HepG2 (cell line): ENCODE data around the gene ARMH2. TPM values are rescaled to one million over a fixed set of nuclear protein-coding genes. Genes with fewer than 3 reads are reported as not detected.

Experiments used
- ATAC-seq: fragments of 200-7000 bp; cut with Tn5 transposase; 3 replicates; pipeline ENCODE4 v1.9.1; 2020; ENCODE audit warnings: mild to moderate bottlenecking, moderate library complexity
- BruUV-seq: library from RNA; stranded (reverse); fragments of 400-500 nt; replicated peaks from 2 replicates; lab custom pipeline; 2021; lab: Mats Ljungman, UMichigan
- CTCF ChIA-PET: fragments of 300-600 bp; formaldehyde crosslinking; extraction: SDS; loops from one replicate; lab custom pipeline; 2021; ENCODE audit warnings: low total read pairs, inconsistent platforms, low intra/inter-chr PET ratio; lab: Yijun Ruan, JAX
- POLR2A ChIA-PET: fragments of 350-600 bp; sonication (Branson Sonifier 250); formaldehyde crosslinking; loops from one replicate; lab custom pipeline; 2020; ENCODE audit warnings: antibody characterized with exemption, inconsistent platforms; lab: Yijun Ruan, JAX
- DNase-seq: peaks from one replicate; pipeline ENCODE4 v3.0.0-alpha.2; 2015; ENCODE audit warnings: low spot score
- FAIRE-seq: peaks from 3 replicates; lab custom pipeline; 2011; peaks lifted over from hg19 to GRCh38; lab: Jason Lieb, UNC
- H2AFZ ChIP-seq: one replicate; pipeline ENCODE4 v1.6.1; 2011; ENCODE audit warnings: low read length, inconsistent platforms
- H3K27ac ChIP-seq: fragments of 300-600 bp; 3 replicates; pipeline ENCODE4 v1.8.0; 2011; ENCODE audit warnings: mixed run types, mild to moderate bottlenecking, mixed read lengths, low read length, inconsistent platforms; ENCODE audit not compliant: insufficient read depth; ENCODE audit errors: extremely low read length
- H3K27me3 ChIP-seq, 2 experiments: fragments of 200-600 bp in 1 of 2; 2 replicates in 1 of 2; 3 replicates in 1 of 2; pipeline versions ENCODE4 v1.6.0 to v1.8.0; 2011; ENCODE audit warnings: low read length in 2 of 2, mild to moderate bottlenecking in 2 of 2, moderate library complexity in 2 of 2, inconsistent platforms in 1 of 2; ENCODE audit not compliant: insufficient read depth in 2 of 2, control insufficient read depth in 1 of 2
- H3K36me3 ChIP-seq, 2 experiments: fragments of 200-600 bp in 1 of 2; replicated peaks in 1 of 2; 2 replicates in 1 of 2; 3 replicates in 1 of 2; pipeline versions ENCODE4 v1.5.1 to v1.8.0; 2011; ENCODE audit warnings: low read length in 2 of 2, inconsistent platforms in 1 of 2; ENCODE audit not compliant: insufficient read depth in 2 of 2, control insufficient read depth in 1 of 2
- H3K4me1 ChIP-seq: 2 replicates; pipeline ENCODE4 v1.5.1; 2012; ENCODE audit warnings: low read length, inconsistent platforms; ENCODE audit not compliant: insufficient read depth
- H3K4me2 ChIP-seq: 2 replicates; pipeline ENCODE4 v1.6.0; 2011; ENCODE audit warnings: low read depth, low read length, inconsistent platforms
- H3K4me3 ChIP-seq, 3 experiments: fragments of 200-600 bp in 1 of 3; sonication (generic), shearing (Covaris generic) in 1 of 3; replicated peaks in 1 of 3; 2 replicates each; pipeline ENCODE4 v1.5.1; 2011 to 2016; ENCODE audit warnings: low read length in 3 of 3, inconsistent platforms in 2 of 3, low read depth in 2 of 3, mild to moderate bottlenecking in 2 of 3, control low read depth in 1 of 3, mixed read lengths in 1 of 3; ENCODE audit not compliant: insufficient read depth in 1 of 3
- H3K79me2 ChIP-seq: one replicate; pipeline ENCODE4 v1.6.1; 2011; ENCODE audit warnings: low read length, inconsistent platforms; ENCODE audit not compliant: insufficient read depth
- H3K9ac ChIP-seq: 2 replicates; pipeline ENCODE4 v1.6.0; 2011; ENCODE audit warnings: mild to moderate bottlenecking, low read depth, low read length, inconsistent platforms; ENCODE audit not compliant: insufficient read depth
- H3K9me3 ChIP-seq: 2 replicates; pipeline ENCODE4 v1.5.1; 2012; ENCODE audit warnings: mild to moderate bottlenecking, low read length
- H4K20me1 ChIP-seq: 2 replicates; pipeline ENCODE4 v1.6.0; 2011; ENCODE audit warnings: inconsistent platforms, mild to moderate bottlenecking, low read length, moderate library complexity; ENCODE audit not compliant: insufficient read depth
- ARID3A ChIP-seq: IDR thresholded peaks from 2 replicates; pipeline ENCODE4 v1.6.1; 2012; ENCODE audit warnings: low read depth, low read length, improper control_type of control experiment
- CTCF ChIP-seq: sonication (generic); formaldehyde crosslinking; IDR thresholded peaks from 2 replicates; pipeline ENCODE4 v1.5.0; 2020; ENCODE audit warnings: mild to moderate bottlenecking, missing genetic modification reagents, moderate library complexity
- KAT8 ChIP-seq: IDR thresholded peaks from 2 replicates; pipeline ENCODE4 v1.6.1; 2016; ENCODE audit warnings: missing genetic modification reagents, missing compliant biosample characterization
- KLF12 ChIP-seq: sonication (generic); formaldehyde crosslinking; IDR thresholded peaks from 2 replicates; pipeline ENCODE4 v1.4.0; 2020; ENCODE audit warnings: missing genetic modification reagents, borderline replicate concordance
- MIXL1 ChIP-seq: IDR thresholded peaks from 2 replicates; pipeline ENCODE4 v1.6.1; 2016
- PATZ1 ChIP-seq: sonication (generic); formaldehyde crosslinking; IDR thresholded peaks from 2 replicates; pipeline ENCODE4 v1.4.0; 2020; ENCODE audit warnings: missing genetic modification reagents
- PAX8 ChIP-seq: sonication (generic); formaldehyde crosslinking; IDR thresholded peaks from 2 replicates; pipeline ENCODE4 v1.8.0; 2022; ENCODE audit warnings: mild to moderate bottlenecking, missing genetic modification reagents, borderline replicate concordance
- PPARG ChIP-seq: conservative IDR thresholded peaks from 2 replicates; pipeline ENCODE4 v1.6.1; 2016; ENCODE audit warnings: missing biosample characterization, missing genetic modification reagents
- SIN3A ChIP-seq: IDR thresholded peaks from 2 replicates; pipeline ENCODE4 v1.6.1; 2011; ENCODE audit warnings: low read depth, mild to moderate bottlenecking, control low read depth, low read length, borderline replicate concordance
- SMC3 ChIP-seq: IDR thresholded peaks from 2 replicates; pipeline ENCODE4 v1.6.1; 2011; ENCODE audit warnings: low read length, improper control_type of control experiment
- STAG1 ChIP-seq: sonication (generic); formaldehyde crosslinking; IDR thresholded peaks from 2 replicates; pipeline ENCODE4 v1.4.0; 2020; ENCODE audit warnings: missing genetic modification reagents
- SUZ12 ChIP-seq: fragments of 150-350 bp; IDR thresholded peaks from 2 replicates; pipeline ENCODE4 v1.6.1; 2014; ENCODE audit warnings: low read depth, low read length
- TFDP2 ChIP-seq: sonication (generic); formaldehyde crosslinking; IDR thresholded peaks from 2 replicates; pipeline ENCODE4 v1.4.0; 2020; ENCODE audit warnings: missing genetic modification reagents
- ZNF121 ChIP-seq: sonication (generic); formaldehyde crosslinking; IDR thresholded peaks from 2 replicates; pipeline ENCODE4 v1.5.0; 2020; ENCODE audit warnings: mild to moderate bottlenecking, missing genetic modification reagents
- ZNF709 ChIP-seq: sonication (generic); formaldehyde crosslinking; IDR thresholded peaks from 2 replicates; pipeline ENCODE4 v1.5.0; 2020; ENCODE audit warnings: mild to moderate bottlenecking, missing genetic modification reagents
- ZNF883 ChIP-seq: sonication (generic); formaldehyde crosslinking; IDR thresholded peaks from 2 replicates; pipeline ENCODE4 v1.5.1; 2020; ENCODE audit warnings: mild to moderate bottlenecking, missing genetic modification reagents; ENCODE audit errors: not compliant biosample characterization
- WGBS: methylation state at CpG from one replicate; pipeline ENCODE4 v1.1.6; 2017; ENCODE audit warnings: low lambda C conversion rate; 5-methylcytosine and 5-hydroxymethylcytosine counted together
- in situ Hi-C: cut with HindIII; loops from 2 replicates; pipeline ENCODE4 v1.10.0; 2017; ENCODE audit warnings: low pct_unique_long_range_greater_than_20kb; ENCODE audit not compliant: extremely low pct_ligation_motif_present
- intact Hi-C: fragments of 100-400 bp; cut with micrococcal nuclease; formaldehyde crosslinking; loops from one replicate; pipeline ENCODE4 v1.10.0; 2022; ENCODE audit not compliant: unreplicated experiment
- polyA plus RNA-seq, 8 experiments: library from polyadenylated mRNA; depleted of rRNA in 3 of 8; stranded (reverse) in 7 of 8; unstranded in 1 of 8; fragments of >200 nt; fragmentation: Illumina TruSeq in 4 of 8; extraction: Trizol in 4 of 8; gene quantifications; 2 replicates each; pipeline versions ENCODE4 v1.2.1 to v1.2.3, GENCODE V29; 2011 to 2016; ENCODE audit warnings: low read depth in 4 of 8, missing spikeins in 1 of 8, mixed read lengths in 1 of 8; ENCODE audit not compliant: insufficient read depth in 1 of 8
- total RNA-seq, 5 experiments: library from RNA; depleted of rRNA; stranded (reverse); fragments of >200 nt; fragmentation: Illumina TruSeq; extraction: Trizol; gene quantifications; 2 replicates each; pipeline ENCODE4 v1.2.3, GENCODE V29; 2016; ENCODE audit warnings: low read depth in 1 of 5

Gene ARMH2
- total and polyA plus RNA-seq, 2 of the 13 experiments (the other 11 are each of a cell fraction or from before 2014, with no cell fraction given), result not detected

GRCh38 chr6:24766680-24767462 is 31.8 kb downstream of the ARMH2 start:
- FAIRE-seq (no peak), ATAC-seq (no peak), DNase-seq (no peak)
- no peak overlapping the region for H2AFZ ChIP-seq
- no TSS peak for BruUV-seq
- WGBS, result 71% methylated on average over 9 of the region's 9 CpGs
- in situ Hi-C loops, result loop anchor here (5.0 kb wide), 1 partner anchor 185 kb away; no protein-coding TSS in a partner anchor
- no peaks in the 10 kb centered on the region for H3K9me3 ChIP-seq
- ChIA-PET POLR2A (no interaction called here), CTCF (interaction anchor here (1.7 to 1.8 kb wide), 2 partner anchors 183 to 186 kb away, joined by 5 read pairs; no protein-coding TSS in a partner anchor)
- no peaks in the 10 kb centered on the region for H3K36me3 ChIP-seq
- H3K4me1 ChIP-seq, result peaks cover 43% of the 10 kb centered on the region
- no peak overlapping the region for H3K4me3 ChIP-seq
- TF ChIP-seq SUZ12 (no peak), SMC3 (peak; percentile 50), TFDP2 (CRISPR knock-in tag) (no peak), MIXL1 (CRISPR knock-in tag) (0 out of 2 replicates have a peak, but pooled peaks have one; percentile 40), KAT8 (CRISPR knock-in tag) (0 out of 2 replicates have a peak, but pooled peaks have one; percentile 21), STAG1 (peak; percentile 68), PATZ1 (CRISPR knock-in tag) (no peak), ZNF709 (CRISPR knock-in tag) (no peak), ARID3A (peak; percentile 85), ZNF883 (no peak), ZNF121 (CRISPR knock-in tag) (peak; percentile 62), CTCF (CRISPR knock-in tag) (peak; percentile 50), SIN3A (no peak), PPARG (0 out of 2 replicates have a peak, but pooled peaks have one; percentile 17), KLF12 (CRISPR knock-in tag) (no peak), PAX8 (CRISPR knock-in tag) (no peak)
- intact Hi-C loops, result loop anchor here (1.0 kb wide), 1 partner anchor 186 kb away; no protein-coding TSS in a partner anchor
- H3K27ac ChIP-seq, result no peak overlapping the region
- H3K79me2 ChIP-seq, result no peaks in the 10 kb centered on the region
- H3K4me2 ChIP-seq, result no peak overlapping the region
- H3K9ac ChIP-seq, result no peak overlapping the region
- H3K27me3 ChIP-seq, result no peaks in the 10 kb centered on the region
- H4K20me1 ChIP-seq, result no peaks in the 10 kb centered on the region
